HepG2 (cell line): Measurements from ENCODE around the gene PPM1M. TPM values are rescaled to one million over a fixed set of nuclear protein-coding genes. Genes with fewer than 3 reads are reported as not detected.

Source experiments
- ATAC-seq: fragments of 200-7000 bp; cut with Tn5 transposase; 3 replicates; pipeline ENCODE4 v1.9.1; 2020; ENCODE audit warnings: mild to moderate bottlenecking, moderate library complexity
- BruUV-seq: library from RNA; stranded (reverse); fragments of 400-500 nt; replicated peaks from 2 replicates; lab custom pipeline; 2021; lab: Mats Ljungman, UMichigan
- CTCF ChIA-PET: fragments of 300-600 bp; formaldehyde crosslinking; extraction: SDS; loops from one replicate; lab custom pipeline; 2021; ENCODE audit warnings: low total read pairs, inconsistent platforms, low intra/inter-chr PET ratio; lab: Yijun Ruan, JAX
- POLR2A ChIA-PET: fragments of 350-600 bp; sonication (Branson Sonifier 250); formaldehyde crosslinking; loops from one replicate; lab custom pipeline; 2020; ENCODE audit warnings: antibody characterized with exemption, inconsistent platforms; lab: Yijun Ruan, JAX
- DNase-seq: peaks from one replicate; pipeline ENCODE4 v3.0.0-alpha.2; 2015; ENCODE audit warnings: low spot score
- FAIRE-seq: peaks from 3 replicates; lab custom pipeline; 2011; peaks lifted over from hg19 to GRCh38; lab: Jason Lieb, UNC
- H2AFZ ChIP-seq: one replicate; pipeline ENCODE4 v1.6.1; 2011; ENCODE audit warnings: low read length, inconsistent platforms
- H3K27ac ChIP-seq: fragments of 300-600 bp; 3 replicates; pipeline ENCODE4 v1.8.0; 2011; ENCODE audit warnings: mixed run types, mild to moderate bottlenecking, mixed read lengths, low read length, inconsistent platforms; ENCODE audit not compliant: insufficient read depth; ENCODE audit errors: extremely low read length
- H3K27me3 ChIP-seq, 2 experiments: fragments of 200-600 bp in 1 of 2; 2 replicates in 1 of 2; 3 replicates in 1 of 2; pipeline versions ENCODE4 v1.6.0 to v1.8.0; 2011; ENCODE audit warnings: low read length in 2 of 2, mild to moderate bottlenecking in 2 of 2, moderate library complexity in 2 of 2, inconsistent platforms in 1 of 2; ENCODE audit not compliant: insufficient read depth in 2 of 2, control insufficient read depth in 1 of 2
- H3K36me3 ChIP-seq, 2 experiments: fragments of 200-600 bp in 1 of 2; replicated peaks in 1 of 2; 2 replicates in 1 of 2; 3 replicates in 1 of 2; pipeline versions ENCODE4 v1.5.1 to v1.8.0; 2011; ENCODE audit warnings: low read length in 2 of 2, inconsistent platforms in 1 of 2; ENCODE audit not compliant: insufficient read depth in 2 of 2, control insufficient read depth in 1 of 2
- H3K4me1 ChIP-seq: 2 replicates; pipeline ENCODE4 v1.5.1; 2012; ENCODE audit warnings: low read length, inconsistent platforms; ENCODE audit not compliant: insufficient read depth
- H3K4me2 ChIP-seq: 2 replicates; pipeline ENCODE4 v1.6.0; 2011; ENCODE audit warnings: low read depth, low read length, inconsistent platforms
- H3K4me3 ChIP-seq, 3 experiments: fragments of 200-600 bp in 1 of 3; sonication (generic), shearing (Covaris generic) in 1 of 3; replicated peaks in 1 of 3; 2 replicates each; pipeline ENCODE4 v1.5.1; 2011 to 2016; ENCODE audit warnings: low read length in 3 of 3, inconsistent platforms in 2 of 3, low read depth in 2 of 3, mild to moderate bottlenecking in 2 of 3, control low read depth in 1 of 3, mixed read lengths in 1 of 3; ENCODE audit not compliant: insufficient read depth in 1 of 3
- H3K79me2 ChIP-seq: one replicate; pipeline ENCODE4 v1.6.1; 2011; ENCODE audit warnings: low read length, inconsistent platforms; ENCODE audit not compliant: insufficient read depth
- H3K9ac ChIP-seq: 2 replicates; pipeline ENCODE4 v1.6.0; 2011; ENCODE audit warnings: mild to moderate bottlenecking, low read depth, low read length, inconsistent platforms; ENCODE audit not compliant: insufficient read depth
- H3K9me3 ChIP-seq: 2 replicates; pipeline ENCODE4 v1.5.1; 2012; ENCODE audit warnings: mild to moderate bottlenecking, low read length
- H4K20me1 ChIP-seq: 2 replicates; pipeline ENCODE4 v1.6.0; 2011; ENCODE audit warnings: inconsistent platforms, mild to moderate bottlenecking, low read length, moderate library complexity; ENCODE audit not compliant: insufficient read depth
- KDM4B ChIP-seq: sonication (generic); formaldehyde crosslinking; IDR thresholded peaks from 2 replicates; pipeline ENCODE4 v1.4.0; 2020; ENCODE audit warnings: missing genetic modification reagents
- MYPOP ChIP-seq: sonication (generic); formaldehyde crosslinking; IDR thresholded peaks from 2 replicates; pipeline ENCODE4 v1.8.1; 2023; ENCODE audit warnings: mild to moderate bottlenecking, moderate library complexity, missing genetic modification reagents
- NCOR1 ChIP-seq: fragments of 200-600 bp; sonication (generic); IDR thresholded peaks from 2 replicates; pipeline ENCODE4 v1.7.0; 2017; ENCODE audit warnings: antibody characterized with exemption, low read length, borderline replicate concordance
- TAF1 ChIP-seq: sonication (generic); formaldehyde crosslinking; IDR thresholded peaks from 2 replicates; pipeline ENCODE4 v1.4.0; 2020; ENCODE audit warnings: missing genetic modification reagents
- TGIF2 ChIP-seq: IDR thresholded peaks from 2 replicates; pipeline ENCODE4 v1.6.1; 2016; ENCODE audit warnings: control low read depth, missing compliant biosample characterization
- ZBTB14 ChIP-seq: sonication (generic); formaldehyde crosslinking; IDR thresholded peaks from 2 replicates; pipeline ENCODE4 v1.4.0; 2020; ENCODE audit warnings: missing genetic modification reagents
- ZBTB46 ChIP-seq: sonication (generic); formaldehyde crosslinking; IDR thresholded peaks from 2 replicates; pipeline ENCODE4 v1.4.0; 2020; ENCODE audit warnings: mild to moderate bottlenecking, missing genetic modification reagents, borderline replicate concordance
- ZNF34 ChIP-seq: sonication (generic); formaldehyde crosslinking; IDR thresholded peaks from 2 replicates; pipeline ENCODE4 v1.4.0; 2020; ENCODE audit warnings: mild to moderate bottlenecking, missing genetic modification reagents, borderline replicate concordance
- ZNF619 ChIP-seq: sonication (generic); formaldehyde crosslinking; IDR thresholded peaks from 2 replicates; pipeline ENCODE4 v1.4.0; 2020; ENCODE audit warnings: mild to moderate bottlenecking, missing genetic modification reagents
- ZNF788 ChIP-seq: sonication (generic); formaldehyde crosslinking; IDR thresholded peaks from 2 replicates; pipeline ENCODE4 v1.5.0; 2020; ENCODE audit warnings: mild to moderate bottlenecking, missing genetic modification reagents, borderline replicate concordance
- in situ Hi-C: cut with HindIII; loops from 2 replicates; pipeline ENCODE4 v1.10.0; 2017; ENCODE audit warnings: low pct_unique_long_range_greater_than_20kb; ENCODE audit not compliant: extremely low pct_ligation_motif_present
- intact Hi-C: fragments of 100-400 bp; cut with micrococcal nuclease; formaldehyde crosslinking; loops from one replicate; pipeline ENCODE4 v1.10.0; 2022; ENCODE audit not compliant: unreplicated experiment
- polyA plus RNA-seq, 8 experiments: library from polyadenylated mRNA; depleted of rRNA in 3 of 8; stranded (reverse) in 7 of 8; unstranded in 1 of 8; fragments of >200 nt; fragmentation: Illumina TruSeq in 4 of 8; extraction: Trizol in 4 of 8; gene quantifications; 2 replicates each; pipeline versions ENCODE4 v1.2.1 to v1.2.3, GENCODE V29; 2011 to 2016; ENCODE audit warnings: low read depth in 4 of 8, missing spikeins in 1 of 8, mixed read lengths in 1 of 8; ENCODE audit not compliant: insufficient read depth in 1 of 8
- total RNA-seq, 5 experiments: library from RNA; depleted of rRNA; stranded (reverse); fragments of >200 nt; fragmentation: Illumina TruSeq; extraction: Trizol; gene quantifications; 2 replicates each; pipeline ENCODE4 v1.2.3, GENCODE V29; 2016; ENCODE audit warnings: low read depth in 1 of 5
- TF ChIP-seq, protein P1 (sequence below): sonication (generic); formaldehyde crosslinking; conservative IDR thresholded peaks from 2 replicates; pipeline ENCODE4 v1.8.0; 2022; ENCODE audit warnings: low read depth, missing genetic modification reagents
- TF ChIP-seq, protein P2 (sequence below): sonication (generic); formaldehyde crosslinking; IDR thresholded peaks from 2 replicates; pipeline ENCODE4 v1.8.0; 2022; ENCODE audit warnings: missing genetic modification reagents, mild to moderate bottlenecking, borderline replicate concordance

The PPM1M gene
- total and polyA plus RNA-seq, 2 of the 13 experiments (the other 11 are each of a cell fraction or from before 2014, with no cell fraction given): 2.5 to 5.9 TPM

DNA sequence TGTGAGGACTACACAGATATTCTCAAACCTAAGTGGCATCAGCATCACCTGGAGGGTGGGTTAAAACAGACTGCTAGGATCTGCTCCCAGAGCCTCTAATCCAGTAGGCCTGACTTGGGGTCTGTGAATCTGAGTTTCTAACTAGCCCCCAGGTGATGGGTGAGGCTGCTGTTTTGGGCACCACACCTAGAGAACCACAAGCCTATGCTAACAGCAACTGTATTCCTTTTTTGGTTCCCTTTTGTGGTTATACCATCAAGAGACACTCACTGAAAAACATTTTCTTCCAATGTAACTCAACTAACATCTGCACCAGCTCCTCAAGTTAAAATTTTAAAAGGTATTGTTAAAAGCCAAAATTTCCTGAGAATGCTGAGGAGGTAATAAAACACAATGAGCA, 16.9 kb downstream of the PPM1M start:
- no peaks in the 10 kb centered on the region for H3K9me3 ChIP-seq
- H3K79me2 ChIP-seq: peaks cover 4% of the 10 kb centered on the region
- POLR2A ChIA-PET: no interaction called here
- no peak overlapping the region for H3K4me3 ChIP-seq
- H3K36me3 ChIP-seq: peaks cover 37 to 95% of the 10 kb centered on the region in 2 experiments
- no peaks in the 10 kb centered on the region; the same call in 1 of the 2 replicates for H4K20me1 ChIP-seq
- in situ Hi-C loops (no loop called here), intact Hi-C loops (no loop called here)
- FAIRE-seq (no peak), ATAC-seq (no peak), DNase-seq (no peak)
- TF ChIP-seq ZBTB14 (no peak), ZNF34 (CRISPR knock-in tag) (no peak), ZNF619 (no peak), KDM4B (CRISPR knock-in tag) (no peak), TGIF2 (CRISPR knock-in tag) (no peak), NCOR1 (no peak), TAF1 (CRISPR knock-in tag) (no peak), MYPOP (CRISPR knock-in tag) (no peak), ZBTB46 (CRISPR knock-in tag) (no peak), ZNF788 (CRISPR knock-in tag) (no peak)
- TF ChIP-seq, protein P1, sequence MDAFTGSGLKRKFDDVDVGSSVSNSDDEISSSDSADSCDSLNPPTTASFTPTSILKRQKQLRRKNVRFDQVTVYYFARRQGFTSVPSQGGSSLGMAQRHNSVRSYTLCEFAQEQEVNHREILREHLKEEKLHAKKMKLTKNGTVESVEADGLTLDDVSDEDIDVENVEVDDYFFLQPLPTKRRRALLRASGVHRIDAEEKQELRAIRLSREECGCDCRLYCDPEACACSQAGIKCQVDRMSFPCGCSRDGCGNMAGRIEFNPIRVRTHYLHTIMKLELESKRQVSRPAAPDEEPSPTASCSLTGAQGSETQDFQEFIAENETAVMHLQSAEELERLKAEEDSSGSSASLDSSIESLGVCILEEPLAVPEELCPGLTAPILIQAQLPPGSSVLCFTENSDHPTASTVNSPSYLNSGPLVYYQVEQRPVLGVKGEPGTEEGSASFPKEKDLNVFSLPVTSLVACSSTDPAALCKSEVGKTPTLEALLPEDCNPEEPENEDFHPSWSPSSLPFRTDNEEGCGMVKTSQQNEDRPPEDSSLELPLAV (CRISPR knock-in tag): no peak
- TF ChIP-seq, protein P2, sequence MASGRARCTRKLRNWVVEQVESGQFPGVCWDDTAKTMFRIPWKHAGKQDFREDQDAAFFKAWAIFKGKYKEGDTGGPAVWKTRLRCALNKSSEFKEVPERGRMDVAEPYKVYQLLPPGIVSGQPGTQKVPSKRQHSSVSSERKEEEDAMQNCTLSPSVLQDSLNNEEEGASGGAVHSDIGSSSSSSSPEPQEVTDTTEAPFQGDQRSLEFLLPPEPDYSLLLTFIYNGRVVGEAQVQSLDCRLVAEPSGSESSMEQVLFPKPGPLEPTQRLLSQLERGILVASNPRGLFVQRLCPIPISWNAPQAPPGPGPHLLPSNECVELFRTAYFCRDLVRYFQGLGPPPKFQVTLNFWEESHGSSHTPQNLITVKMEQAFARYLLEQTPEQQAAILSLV: no peak
- no TSS peak for BruUV-seq
- H3K9ac ChIP-seq: no peak overlapping the region
- H3K4me1 ChIP-seq: no peaks in the 10 kb centered on the region
- no peak overlapping the region for H3K4me2 ChIP-seq
- no peak overlapping the region for H3K27ac ChIP-seq
- CTCF ChIA-PET: no interaction called here
- H3K27me3 ChIP-seq: no peaks in the 10 kb centered on the region
- H2AFZ ChIP-seq: no peak overlapping the region
